HEK293T (cell line): ENCODE data around the gene PTPRD.

Experiments used
- CTCF ChIA-PET: fragments of 350-600 bp; formaldehyde crosslinking; extraction: SDS; loops from one replicate; lab custom pipeline; 2021; ENCODE audit warnings: antibody characterized with exemption, inconsistent platforms; lab: Yijun Ruan, JAX
- POLR2A ChIA-PET: fragments of 350-600 bp; formaldehyde crosslinking; extraction: SDS; loops from one replicate; lab custom pipeline; 2020; ENCODE audit warnings: antibody characterized with exemption, inconsistent platforms; lab: Yijun Ruan, JAX
- DNase-seq: peaks from one replicate; pipeline ENCODE4 v3.0.0; 2012; ENCODE audit warnings: mixed read lengths; ENCODE audit errors: extremely low spot score
- ARNT ChIP-seq: fragments of 450-650 bp; IDR thresholded peaks from 2 replicates; pipeline ENCODE4 v1.6.1; 2017; ENCODE audit warnings: mild to moderate bottlenecking
- BHLHE40 ChIP-seq: fragments of 450-650 bp; IDR thresholded peaks from 2 replicates; pipeline ENCODE4 v1.6.1; 2016; ENCODE audit warnings: mild to moderate bottlenecking, moderate library complexity, borderline replicate concordance
- CTBP1 ChIP-seq: fragments of 450-650 bp; IDR thresholded peaks from 2 replicates; pipeline ENCODE4 v1.6.1; 2016; ENCODE audit warnings: borderline replicate concordance
- ELF4 ChIP-seq: fragments of 450-650 bp; IDR thresholded peaks from 2 replicates; pipeline ENCODE4 v1.6.1; 2017; ENCODE audit warnings: antibody characterized with exemption
- FOXA1 ChIP-seq: fragments of 450-650 bp; IDR thresholded peaks from 2 replicates; pipeline ENCODE4 v1.6.1; 2016; ENCODE audit warnings: mild to moderate bottlenecking
- FOXK2 ChIP-seq: fragments of 450-650 bp; IDR thresholded peaks from 2 replicates; pipeline ENCODE4 v1.6.1; 2016; ENCODE audit warnings: mild to moderate bottlenecking
- FOXM1 ChIP-seq: fragments of 450-650 bp; IDR thresholded peaks from 2 replicates; pipeline ENCODE4 v1.6.1; 2017; ENCODE audit warnings: mild to moderate bottlenecking, borderline replicate concordance
- HDGF ChIP-seq: fragments of 450-650 bp; IDR thresholded peaks from 2 replicates; pipeline ENCODE4 v1.6.1; 2017; ENCODE audit warnings: antibody characterized with exemption, borderline replicate concordance
- L3MBTL2 ChIP-seq: fragments of 450-650 bp; conservative IDR thresholded peaks from 2 replicates; pipeline ENCODE4 v1.6.1; 2016; ENCODE audit warnings: mild to moderate bottlenecking
- LEF1 ChIP-seq: fragments of 450-650 bp; IDR thresholded peaks from 2 replicates; pipeline ENCODE4 v1.6.1; 2017; ENCODE audit warnings: mild to moderate bottlenecking, borderline replicate concordance
- NFRKB ChIP-seq: fragments of 450-650 bp; IDR thresholded peaks from 2 replicates; pipeline ENCODE4 v1.6.1; 2016; ENCODE audit warnings: mild to moderate bottlenecking, moderate library complexity
- SP1 ChIP-seq: fragments of 450-650 bp; IDR thresholded peaks from 2 replicates; pipeline ENCODE4 v1.6.1; 2017
- SUZ12 ChIP-seq: fragments of 450-650 bp; IDR thresholded peaks from 2 replicates; pipeline ENCODE4 v1.6.1; 2016; ENCODE audit warnings: mild to moderate bottlenecking
- TARDBP ChIP-seq: fragments of 450-650 bp; IDR thresholded peaks from 2 replicates; pipeline ENCODE4 v1.6.1; 2016
- ZNF384 ChIP-seq: fragments of 450-650 bp; IDR thresholded peaks from 2 replicates; pipeline ENCODE4 v1.6.1; 2016
- TF ChIP-seq, protein P1 (sequence below): fragments of 450-650 bp; IDR thresholded peaks from 2 replicates; pipeline ENCODE4 v1.6.1; 2016

PTPRD gene

DNA sequence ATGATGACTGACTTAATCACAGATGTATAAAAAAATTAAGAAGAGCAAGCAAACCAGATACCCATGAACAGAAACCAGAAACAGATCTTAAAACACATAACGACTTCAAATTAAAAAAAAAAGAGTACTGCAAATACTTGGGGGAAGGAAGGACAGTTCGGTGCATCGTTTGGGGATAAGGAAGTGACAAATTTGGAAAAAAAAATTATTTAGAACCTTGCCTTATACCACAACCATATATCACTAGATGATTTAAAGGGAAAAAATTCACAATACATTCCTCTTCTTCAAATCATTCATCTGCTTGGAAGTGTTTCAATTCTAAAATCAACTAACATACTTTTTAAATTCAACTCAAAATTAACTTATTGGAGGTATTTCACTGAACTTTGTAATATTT is 1774.7 kb downstream of the PTPRD start:
- DNase-seq = no peak
- CTCF ChIA-PET = no interaction called here

DNA sequence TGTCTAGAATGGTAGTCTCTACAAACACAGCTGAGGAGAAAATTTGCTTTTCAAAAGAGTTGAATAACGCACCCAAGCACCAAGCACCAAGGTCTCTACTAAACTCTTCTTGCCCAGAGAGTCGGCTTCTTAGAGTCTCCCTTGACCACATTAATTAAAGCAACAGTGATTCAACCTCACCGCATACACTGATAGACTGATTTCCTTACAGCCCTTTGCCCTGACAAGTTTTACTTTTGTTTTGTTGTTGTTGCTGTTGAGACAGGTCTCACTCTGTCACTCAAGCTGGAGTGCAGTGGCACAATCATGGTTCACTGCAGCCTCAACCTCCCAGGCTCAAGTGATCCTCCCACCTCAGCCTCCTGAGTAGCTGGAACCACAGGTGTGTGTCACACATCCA is 1777.5 kb downstream of the PTPRD start:
- ChIA-PET CTCF (no interaction called here), POLR2A (no interaction called here)
- TF ChIP-seq ZNF384 (no peak), FOXA1 (no peak), FOXM1 (no peak), FOXK2 (no peak), L3MBTL2 (no peak), HDGF (no peak), ELF4 (no peak), LEF1 (no peak), NFRKB (no peak), CTBP1 (no peak), SP1 (no peak), SUZ12 (no peak), TARDBP (no peak), BHLHE40 (no peak)
- TF ChIP-seq, protein P1, sequence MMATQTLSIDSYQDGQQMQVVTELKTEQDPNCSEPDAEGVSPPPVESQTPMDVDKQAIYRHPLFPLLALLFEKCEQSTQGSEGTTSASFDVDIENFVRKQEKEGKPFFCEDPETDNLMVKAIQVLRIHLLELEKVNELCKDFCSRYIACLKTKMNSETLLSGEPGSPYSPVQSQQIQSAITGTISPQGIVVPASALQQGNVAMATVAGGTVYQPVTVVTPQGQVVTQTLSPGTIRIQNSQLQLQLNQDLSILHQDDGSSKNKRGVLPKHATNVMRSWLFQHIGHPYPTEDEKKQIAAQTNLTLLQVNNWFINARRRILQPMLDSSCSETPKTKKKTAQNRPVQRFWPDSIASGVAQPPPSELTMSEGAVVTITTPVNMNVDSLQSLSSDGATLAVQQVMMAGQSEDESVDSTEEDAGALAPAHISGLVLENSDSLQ = no peak
- no peak for DNase-seq

More for the DNA sequence above, 1774.7 kb downstream of the PTPRD start:
- TF ChIP-seq, protein P1 = no peak
- TF ChIP-seq L3MBTL2 (no peak), FOXM1 (no peak), ARNT (no peak), FOXA1 (no peak), BHLHE40 (no peak), FOXK2 (no peak), HDGF (no peak), CTBP1 (no peak), SP1 (no peak), TARDBP (no peak), ELF4 (no peak), SUZ12 (no peak), LEF1 (no peak), ZNF384 (no peak), NFRKB (no peak)
- POLR2A ChIA-PET = no interaction called here

DNA sequence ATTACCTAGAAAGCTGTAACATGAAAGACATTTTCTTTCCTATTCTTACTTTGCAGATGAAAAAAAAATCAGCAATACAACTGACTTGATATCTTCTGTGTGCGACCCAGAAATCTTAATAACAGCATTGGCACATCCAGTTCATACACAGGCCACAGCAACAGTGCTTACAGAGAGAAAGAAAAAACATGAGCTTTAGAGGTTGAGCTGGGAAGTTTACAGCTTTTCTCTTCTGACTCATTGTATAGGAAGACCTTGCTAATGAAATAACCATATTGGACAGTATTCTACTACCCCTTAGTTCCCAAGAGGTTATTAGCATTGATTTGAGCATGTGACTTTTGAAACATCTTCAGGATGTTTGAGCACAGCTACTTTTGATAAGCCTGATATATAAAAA is 1779.8 kb downstream of the PTPRD start:
- POLR2A ChIA-PET = no interaction called here
- no peak for TF ChIP-seq FOXA1
- DNase-seq = no peak
- CTCF ChIA-PET = no interaction called here

DNA sequence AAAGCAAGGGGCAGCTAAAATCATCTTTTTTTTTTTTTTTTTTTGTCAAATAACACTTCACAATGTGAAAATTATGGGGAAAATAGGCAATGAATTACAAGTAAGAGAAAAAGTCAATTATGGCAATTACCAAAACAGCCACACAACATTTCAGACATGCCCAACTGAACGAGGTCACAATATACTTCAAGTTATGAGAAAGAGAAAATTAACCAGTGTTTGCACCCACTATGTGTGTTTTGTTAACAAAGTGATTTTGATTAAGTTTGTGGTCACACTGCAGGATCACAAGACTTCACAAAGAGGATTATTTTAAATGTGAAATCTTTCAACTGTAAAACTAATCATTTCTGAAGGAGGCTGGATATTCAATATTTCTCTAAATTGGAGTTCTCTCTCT is 1780.4 kb downstream of the PTPRD start:
- no peak for TF ChIP-seq NFRKB
- TF ChIP-seq ARNT = no peak
- TF ChIP-seq ZNF384 = no peak
- TF ChIP-seq SUZ12 = no peak
- no peak for TF ChIP-seq TARDBP
- no peak for TF ChIP-seq ELF4
- no peak for TF ChIP-seq CTBP1
- TF ChIP-seq SP1 = no peak
- no peak for TF ChIP-seq FOXA1
- TF ChIP-seq FOXK2 = no peak
- TF ChIP-seq HDGF = no peak
- TF ChIP-seq FOXM1 = no peak
- POLR2A ChIA-PET = no interaction called here
- CTCF ChIA-PET = no interaction called here
- no peak for DNase-seq

DNA sequence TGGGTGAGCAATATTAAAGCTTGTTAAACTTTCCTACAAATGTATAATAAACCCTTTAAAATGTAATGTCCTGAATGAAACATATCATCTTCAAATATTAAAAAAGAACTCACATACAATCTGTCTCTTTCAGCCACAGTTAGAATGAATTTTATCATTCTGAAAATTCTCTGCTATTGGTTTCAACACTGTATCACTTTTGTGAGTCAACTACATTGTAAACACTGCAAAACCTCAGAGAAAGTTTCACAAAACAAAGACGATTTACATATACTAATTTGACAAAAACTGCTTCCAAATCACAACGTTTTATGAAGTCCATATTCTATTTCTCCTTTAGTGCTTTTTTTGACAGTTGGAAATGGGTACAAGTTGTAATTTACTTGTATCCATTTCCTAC is 1781.2 kb downstream of the PTPRD start:
- TF ChIP-seq FOXM1 (no peak), SUZ12 (no peak), ARNT (no peak), ZNF384 (no peak), NFRKB (no peak), L3MBTL2 (no peak), CTBP1 (no peak), LEF1 (no peak), FOXK2 (no peak), FOXA1 (no peak), SP1 (no peak), ELF4 (no peak), TARDBP (no peak), BHLHE40 (no peak), HDGF (no peak)
- TF ChIP-seq, protein P1 = no peak
- no peak for DNase-seq
- CTCF ChIA-PET = no interaction called here
- POLR2A ChIA-PET = no interaction called here

DNA sequence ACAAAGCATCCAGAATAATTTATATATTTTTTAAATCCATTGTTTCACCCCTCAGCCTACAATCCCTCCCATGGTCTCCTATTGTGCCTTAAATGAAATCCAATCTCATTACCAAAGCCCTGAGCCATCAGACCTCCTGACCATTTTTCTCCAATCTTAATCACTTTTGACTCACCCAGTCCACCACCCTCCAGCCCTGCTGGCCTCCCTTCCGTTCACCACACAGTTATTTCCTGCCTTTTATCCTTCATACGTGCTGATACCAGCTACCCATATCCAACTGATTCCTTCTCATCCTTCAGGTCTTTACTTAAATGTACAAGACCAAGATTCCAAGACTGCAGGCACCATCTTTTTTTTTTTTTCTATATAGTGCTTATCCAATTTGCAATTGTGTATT is 1786.5 kb downstream of the PTPRD start:
- no peak for DNase-seq
- CTCF ChIA-PET = no interaction called here
- no peak for TF ChIP-seq ARNT
- TF ChIP-seq NFRKB = no peak
- no peak for TF ChIP-seq CTBP1
- no peak for TF ChIP-seq HDGF
- no peak for TF ChIP-seq FOXM1
- TF ChIP-seq FOXA1 = no peak
- no peak for TF ChIP-seq LEF1
- no peak for TF ChIP-seq BHLHE40
- no peak for TF ChIP-seq SUZ12
- TF ChIP-seq L3MBTL2 = no peak
- no peak for TF ChIP-seq ELF4
- TF ChIP-seq FOXK2 = no peak
- POLR2A ChIA-PET = no interaction called here
